GM12874 (cell line): ENCODE results near the gene UCKL1.

ENCODE experiments used
- CTCF ChIP-seq: IDR thresholded peaks from 2 replicates; pipeline ENCODE4 v1.5.1; 2011; ENCODE audit warnings: low read depth, mild to moderate bottlenecking, control low read depth, low read length, moderate library complexity; ENCODE audit not compliant: insufficient read depth

UCKL1 gene

DNA sequence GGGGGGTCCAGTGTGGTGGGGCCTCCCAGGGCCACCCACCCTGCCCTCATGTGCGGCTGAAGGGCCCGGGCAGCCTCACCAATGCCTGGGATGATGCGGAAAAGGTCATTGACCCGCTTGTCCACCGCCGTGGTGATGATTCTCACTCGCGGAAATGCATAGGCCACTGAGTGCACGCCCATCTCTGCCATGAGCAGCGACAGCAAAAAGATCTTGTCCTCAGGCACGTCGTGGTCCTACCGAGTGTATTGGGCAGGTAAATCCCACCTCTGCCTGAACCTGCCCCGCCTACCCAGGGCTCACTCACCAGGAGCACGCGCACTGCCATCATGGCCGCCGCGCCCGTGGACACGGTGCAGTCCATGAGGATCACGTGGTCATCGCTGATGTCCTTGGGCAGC is 16.1 kb downstream of the UCKL1 start:
- TF ChIP-seq CTCF: no peak

GRCh38 chr20:63939061-63939935 is 16.9 kb downstream of the UCKL1 start:
- no peak for TF ChIP-seq CTCF

DNA sequence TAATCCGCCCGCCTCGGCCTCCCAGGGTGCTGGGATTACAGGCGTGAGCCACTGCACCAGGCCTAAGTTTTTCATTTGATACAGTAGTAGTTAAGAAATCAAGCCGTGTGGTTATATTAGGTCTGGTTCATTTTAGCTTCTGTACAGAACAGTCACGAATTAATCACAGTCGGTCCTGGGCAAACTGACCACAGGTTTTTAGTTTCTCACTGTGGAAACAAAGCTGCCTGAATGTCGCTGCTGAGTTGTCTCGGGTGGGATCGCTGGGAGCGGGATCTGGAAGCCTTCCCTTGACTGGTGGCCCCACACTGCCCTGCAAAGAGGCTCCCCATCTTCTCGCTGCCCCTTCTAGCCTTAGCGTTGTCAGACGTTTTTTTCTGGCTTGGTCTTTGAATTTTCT is 18.6 kb downstream of the UCKL1 start:
- TF ChIP-seq CTCF: no peak

GRCh38 chr20:63935447-63935846 is 20.8 kb downstream of the UCKL1 start:
- no peak for TF ChIP-seq CTCF

DNA sequence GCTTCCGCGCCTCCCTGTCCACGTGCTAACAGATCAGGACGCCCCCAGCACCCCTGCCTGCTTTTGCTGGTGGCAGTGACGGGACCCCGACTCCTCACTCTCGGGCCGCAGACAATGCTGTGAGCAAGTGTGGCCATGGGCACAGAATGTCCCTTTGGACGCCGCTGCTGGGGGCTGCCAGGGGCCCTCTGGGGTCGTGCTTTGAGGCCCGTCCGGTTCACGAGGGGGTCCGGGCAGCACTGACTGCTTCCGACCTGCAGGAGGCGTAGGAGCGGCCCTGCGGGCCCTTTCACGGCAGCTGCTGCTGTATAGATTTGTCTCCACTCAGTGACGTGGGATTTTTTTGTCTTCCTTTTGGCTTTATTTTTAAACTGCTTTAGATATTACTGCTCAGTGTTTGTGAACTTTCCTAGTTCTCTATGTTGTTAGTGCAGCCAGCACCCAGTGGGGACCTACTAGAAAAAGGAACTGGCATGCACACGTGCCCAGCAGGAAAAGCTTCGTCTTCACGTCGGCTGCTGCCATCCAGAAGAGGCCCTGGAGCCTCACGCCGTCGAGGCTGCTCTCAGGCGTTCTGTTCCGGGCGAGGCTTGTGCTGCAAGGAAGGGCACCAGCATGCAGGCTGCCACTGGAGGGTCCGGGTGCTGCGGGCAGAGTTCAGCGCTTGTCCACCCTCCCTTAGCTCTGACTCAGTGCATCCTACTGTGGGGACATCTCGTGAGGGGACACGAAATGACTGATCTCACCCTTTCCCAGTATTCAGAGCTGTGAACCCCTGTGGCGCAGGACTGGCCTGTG is 21.7 kb downstream of the UCKL1 start:
- TF ChIP-seq CTCF: 0 out of 2 replicates have a peak, but pooled peaks have one; percentile 19

- no peak for TF ChIP-seq CTCF
Observed at GRCh38 chr20:63933646-63934045, 22.6 kb downstream of the UCKL1 start.

GRCh38 chr20:63932606-63933160 is 23.5 kb downstream of the UCKL1 start:
- no peak for TF ChIP-seq CTCF
